ENCODE measurements around the gene NRAS. TPM values are rescaled to one million over a fixed set of nuclear protein-coding genes. Genes with fewer than 3 reads are reported as not detected.

NRAS gene
- total and polyA plus RNA-seq, 9 of the 15 experiments (the other 6 are each of a cell fraction or from before 2014, with no cell fraction given), result 40.7 to 94.5 (median 75.4) TPM

DNA sequence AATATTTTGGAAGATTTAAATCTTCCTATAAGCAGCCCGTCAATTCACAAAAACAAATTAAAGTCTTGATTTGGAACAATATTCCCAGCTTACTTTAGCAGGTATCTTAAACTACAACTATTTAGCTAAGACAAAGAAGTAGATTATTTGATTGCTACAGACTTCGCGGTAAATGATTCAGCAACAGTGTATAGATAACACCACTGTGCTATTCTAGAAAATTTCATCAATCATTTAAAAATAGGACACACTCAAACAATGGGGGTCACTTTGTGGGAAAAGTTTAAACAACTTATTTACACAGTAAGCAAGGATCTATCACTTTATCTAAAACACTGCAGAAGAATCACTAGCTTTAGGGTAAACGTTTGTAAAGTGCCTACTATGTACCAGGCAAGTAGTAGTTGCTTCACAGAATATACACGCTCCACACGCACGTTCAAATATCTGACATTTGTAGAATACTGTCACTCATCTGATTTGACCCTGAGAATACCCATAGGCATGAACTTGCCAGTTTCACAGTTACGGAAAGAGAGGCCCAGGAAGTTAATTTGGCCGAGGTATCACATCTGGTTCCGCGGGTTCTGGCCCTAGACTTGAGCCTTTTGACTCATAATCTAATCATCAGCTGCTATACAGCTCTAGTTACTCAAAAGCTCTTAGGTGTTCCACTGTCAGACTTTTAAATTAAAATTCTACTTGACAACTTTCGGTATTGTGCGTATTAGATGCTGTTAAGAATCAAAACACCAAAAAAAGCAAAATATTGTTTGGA, 47.6 kb downstream of the NRAS start:
- no peak overlapping the region; a peak in 1 of 4 replicates for H3K9ac ChIP-seq (ENCODE audit: insufficient read depth in 1 of 2, low read depth in 2 of 2, low read length in 2 of 2)
- H3K79me2 ChIP-seq (ENCODE audit: control insufficient read depth, insufficient read depth, low read length), result no peaks in the 10 kb centered on the region
- H3K9me1 ChIP-seq (ENCODE audit: control insufficient read depth, insufficient read depth, low read length), result no peaks in the 10 kb centered on the region
- H3K4me1 ChIP-seq (replicated peaks in 1 of 2; ENCODE audit: control insufficient read depth in 2 of 2, insufficient read depth in 2 of 2, low read length in 2 of 2), result peaks cover 4 to 13% of the 10 kb centered on the region in 2 experiments; a peak in 3 of 5 replicates
- H3K36me3 ChIP-seq (ENCODE audit: control insufficient read depth, insufficient read depth, low read length), result no peaks in the 10 kb centered on the region
- H3K4me3 ChIP-seq, result peak overlapping the region; percentile 45; the same call in 1 of the 2 replicates
- H3K4me2 ChIP-seq (ENCODE audit: insufficient read depth, low read length), result peak overlapping the region; percentile 81; the same call in 1 of the 2 replicates
- ChIA-PET POLR2A (interaction anchor here (1.4 to 2.2 kb wide), 2 partner anchors 12 to 47 kb away, joined by 5 to 7 read pairs; partner anchors contain the start of gene NRAS), CTCF (ENCODE audit: low intra/inter-chr PET ratio) (no interaction called here)
- no peak for DNase-seq (ENCODE audit: extremely low read depth in 1 of 4, low spot score in 3 of 4)
- H4K20me1 ChIP-seq (replicated peaks; ENCODE audit: control insufficient read depth, insufficient read depth, low read length), result no peaks in the 10 kb centered on the region
- no peak for FAIRE-seq
- no peak for ATAC-seq
- H3K9me3 ChIP-seq (replicated peaks; ENCODE audit: control insufficient read depth, insufficient read depth, low read depth, low read length), result no peaks in the 10 kb centered on the region
- intact Hi-C loops (cut with micrococcal nuclease) (no loop called here), in situ Hi-C loops (cut with MboI) (no loop called here)
- BruUV-seq (replicated peaks), result no TSS peak
- TF ChIP-seq MEIS2 (IDR thresholded peaks at IDR 0.05; ENCODE audit: partially characterized antibody), result peak; percentile 51
- 0 out of 2 replicates have a peak, but pooled peaks have one; percentile 12 for TF ChIP-seq FOSL1 (tag; conservative IDR thresholded peaks at IDR 0.05)
- TF ChIP-seq NFE2 (IDR thresholded peaks at IDR 0.05; ENCODE audit: low read depth), result peak; percentile 53; the same call in 1 of the 2 replicates
- no peak for TF ChIP-seq KLF16 (IDR thresholded peaks at IDR 0.05)
- no peak for TF ChIP-seq ZFX (CRISPR knock-in tag; IDR thresholded peaks at IDR 0.05)
- TF ChIP-seq ZKSCAN1 (IDR thresholded peaks at IDR 0.05; ENCODE audit: low read depth, low read length), result peak; percentile 91
- 0 out of 4 replicates have a peak, but pooled peaks of 1 of the 2 experiments have one; percentile 8 for TF ChIP-seq FOXA3 (CRISPR knock-in tag; conservative IDR thresholded peaks at IDR 0.05 in 1 of 2, IDR thresholded peaks at IDR 0.05 in 1 of 2)
- 50% methylated on average over 13 of the region's 13 CpGs for WGBS (ENCODE audit: insufficient coverage, low coverage, missing lambda C conversion rate)
- peak overlapping the region; percentile 91 for H2AFZ ChIP-seq (ENCODE audit: low read depth, low read length)
- no peak overlapping the region for H3K27ac ChIP-seq (ENCODE audit: extremely low read depth, low read depth, low read length)
- peaks cover 0 to 11% of the 10 kb centered on the region in 2 experiments; a peak in 2 of 5 replicates for H3K27me3 ChIP-seq (ENCODE audit: control insufficient read depth in 2 of 2, insufficient read depth in 2 of 2, low read length in 2 of 2)
